IMR-90 (cell line): ENCODE measurements around the gene WDR48. TPM values are rescaled to one million over a fixed set of nuclear protein-coding genes. Genes with fewer than 3 reads are reported as not detected.

Experiments used
- ATAC-seq: fragments of 200-7000 bp; cut with Tn5 transposase; 2 replicates; pipeline ENCODE4 v1.9.1; 2020; ENCODE audit warnings: low read depth, mild to moderate bottlenecking, moderate library complexity
- BruUV-seq: library from RNA; stranded (reverse); fragments of 400-500 nt; replicated peaks from 2 replicates; lab custom pipeline; 2021; lab: Mats Ljungman, UMichigan
- CTCF ChIA-PET: fragments of 300-600 bp; formaldehyde crosslinking; extraction: SDS; loops from one replicate; lab custom pipeline; 2021; ENCODE audit warnings: antibody characterized with exemption; lab: Yijun Ruan, JAX
- POLR2A ChIA-PET: fragments of 300-600 bp; sonication (Branson Sonifier 250); formaldehyde crosslinking; loops from one replicate; lab custom pipeline; 2022; ENCODE audit warnings: antibody characterized with exemption; ENCODE audit not compliant: unreplicated experiment; lab: Charles Lee
- DNase-seq: peaks from one replicate; pipeline ENCODE4 v3.0.0; 2013
- H2AFZ ChIP-seq: replicated peaks from 2 replicates; pipeline ENCODE3; 2013; ENCODE audit warnings: low read length, mild to moderate bottlenecking; ENCODE audit not compliant: poor library complexity
- H2AK5ac ChIP-seq: 2 replicates; pipeline ENCODE4 v1.6.1; 2013; ENCODE audit warnings: low read depth, low read length, inconsistent platforms
- H2AK9ac ChIP-seq: replicated peaks from 2 replicates; pipeline ENCODE3; 2013; ENCODE audit warnings: mild to moderate bottlenecking, low read depth, low read length, moderate library complexity; ENCODE audit not compliant: poor library complexity
- H2BK120ac ChIP-seq: 2 replicates; pipeline ENCODE4 v1.6.1; 2013; ENCODE audit warnings: low read depth, low read length, inconsistent platforms
- H2BK15ac ChIP-seq: 3 replicates; pipeline ENCODE4 v1.6.1; 2013; ENCODE audit warnings: low read depth, low read length, inconsistent platforms
- H2BK20ac ChIP-seq: 2 replicates; pipeline ENCODE4 v1.6.1; 2013; ENCODE audit warnings: low read depth, mild to moderate bottlenecking, inconsistent platforms, low read length, moderate library complexity
- H2BK5ac ChIP-seq: 2 replicates; pipeline ENCODE4 v1.6.1; 2013; ENCODE audit warnings: mild to moderate bottlenecking, low read depth, low read length, inconsistent platforms; ENCODE audit not compliant: poor library complexity, severe bottlenecking
- H3K14ac ChIP-seq: replicated peaks from 2 replicates; pipeline ENCODE4 v1.6.1; 2013; ENCODE audit warnings: low read depth, low read length, inconsistent platforms
- H3K18ac ChIP-seq: 2 replicates; pipeline ENCODE4 v1.6.1; 2013; ENCODE audit warnings: low read depth, low read length, control low read depth
- H3K23ac ChIP-seq: 2 replicates; pipeline ENCODE4 v1.6.1; 2013; ENCODE audit warnings: low read depth, low read length, inconsistent platforms
- H3K27ac ChIP-seq: 2 replicates; pipeline ENCODE4 v1.5.1; 2013; ENCODE audit warnings: mild to moderate bottlenecking, control low read depth, low read length; ENCODE audit not compliant: insufficient read depth
- H3K27me3 ChIP-seq: 2 replicates; pipeline ENCODE4 v1.6.1; 2013; ENCODE audit warnings: low read length; ENCODE audit not compliant: control insufficient read depth, insufficient read depth
- H3K36me3 ChIP-seq: 2 replicates; pipeline ENCODE4 v1.6.1; 2013; ENCODE audit warnings: low read length, mixed read lengths; ENCODE audit not compliant: control insufficient read depth, insufficient read depth
- H3K4ac ChIP-seq: 2 replicates; pipeline ENCODE4 v1.6.1; 2013; ENCODE audit warnings: low read depth, low read length, inconsistent platforms
- H3K4me1 ChIP-seq: 2 replicates; pipeline ENCODE4 v1.6.1; 2013; ENCODE audit warnings: low read length, mixed read lengths; ENCODE audit not compliant: control insufficient read depth, insufficient read depth
- H3K4me2 ChIP-seq: 2 replicates; pipeline ENCODE4 v1.6.1; 2013; ENCODE audit warnings: low read depth, mild to moderate bottlenecking, control low read depth, low read length, moderate library complexity
- H3K4me3 ChIP-seq: 2 replicates; pipeline ENCODE4 v1.5.1; 2013; ENCODE audit warnings: low read depth, mild to moderate bottlenecking, control low read depth, low read length, moderate library complexity; ENCODE audit not compliant: insufficient read depth
- H3K56ac ChIP-seq: 2 replicates; pipeline ENCODE4 v1.6.1; 2013; ENCODE audit warnings: low read length, inconsistent platforms; ENCODE audit not compliant: insufficient read depth; ENCODE audit errors: extremely low read depth
- H3K79me1 ChIP-seq, 2 experiments: 2 replicates each; pipeline ENCODE4 v1.6.1; 2013; ENCODE audit warnings: low read length in 2 of 2, inconsistent platforms in 1 of 2, low read depth in 1 of 2
- H3K9ac ChIP-seq: 2 replicates; pipeline ENCODE4 v1.6.1; 2013; ENCODE audit warnings: low read depth, low read length, control low read depth
- H3K9me1 ChIP-seq: 2 replicates; pipeline ENCODE4 v1.6.1; 2013; ENCODE audit warnings: low read length, inconsistent platforms; ENCODE audit not compliant: insufficient read depth
- H3K9me3 ChIP-seq: 2 replicates; pipeline ENCODE4 v1.6.1; 2013; ENCODE audit warnings: low read length; ENCODE audit not compliant: control insufficient read depth, insufficient read depth
- H4K20me1 ChIP-seq: 2 replicates; pipeline ENCODE4 v1.6.1; 2013; ENCODE audit warnings: low read length, inconsistent platforms; ENCODE audit not compliant: insufficient read depth
- H4K5ac ChIP-seq: 2 replicates; pipeline ENCODE4 v1.6.1; 2013; ENCODE audit warnings: mild to moderate bottlenecking, low read depth, low read length, control low read depth
- H4K8ac ChIP-seq, 2 experiments: 2 replicates each; pipeline ENCODE4 v1.6.1; 2013; ENCODE audit warnings: low read depth in 2 of 2, low read length in 2 of 2, control low read depth in 1 of 2, inconsistent platforms in 1 of 2
- H4K91ac ChIP-seq: 2 replicates; pipeline ENCODE4 v1.6.1; 2013; ENCODE audit warnings: low read depth, low read length, inconsistent platforms; ENCODE audit not compliant: insufficient read depth
- RAD21 ChIP-seq: IDR thresholded peaks from 2 replicates; pipeline ENCODE4 v1.6.1; 2012; ENCODE audit warnings: low read length, improper control_type of control experiment
- RFX5 ChIP-seq: IDR thresholded peaks from 2 replicates; pipeline ENCODE4 v1.8.0; 2012; ENCODE audit warnings: low read depth, mild to moderate bottlenecking, low read length, moderate library complexity
- SMC3 ChIP-seq: fragments of 150-350 bp; IDR thresholded peaks from 2 replicates; pipeline ENCODE4 v1.6.1; 2016; ENCODE audit warnings: low read depth, mild to moderate bottlenecking, antibody characterized with exemption, low read length, moderate library complexity
- USF2 ChIP-seq: fragments of 150-350 bp; IDR thresholded peaks from 2 replicates; pipeline ENCODE4 v1.6.1; 2017; ENCODE audit warnings: mild to moderate bottlenecking, antibody characterized with exemption, low read length, low read depth
- WGBS, 2 experiments: methylation state at CpG; one replicate each; pipeline versions ENCODE4 v1.1.5 to v1.1.7; 2013; ENCODE audit warnings: missing lambda C conversion rate in 2 of 2; ENCODE audit not compliant: insufficient read length in 1 of 2; ENCODE audit errors: extremely low coverage in 2 of 2; 5-methylcytosine and 5-hydroxymethylcytosine counted together
- dilution Hi-C: fragments of 300-500 bp; cut with HindIII; formaldehyde crosslinking; loops from one replicate; pipeline ENCODE4 v1.14.3; 2018; ENCODE audit warnings: low sequenced_read_pairs; ENCODE audit not compliant: unreplicated experiment
- in situ Hi-C: fragments of 300-500 bp; cut with MboI; formaldehyde crosslinking; loops from 3 replicates; pipeline ENCODE4 v1.14.3; 2019; ENCODE audit warnings: low sequenced_read_pairs, inconsistent platforms, mixed read lengths
- intact Hi-C: fragments of 100-400 bp; cut with micrococcal nuclease; formaldehyde crosslinking; loops from 2 replicates; pipeline ENCODE4 v1.10.0; 2022
- polyA plus RNA-seq, 3 experiments: library from polyadenylated mRNA; depleted of rRNA; stranded (reverse); fragments of >200 nt; gene quantifications; 2 replicates each; pipeline ENCODE4 v1.2.3, GENCODE V29; 2012; ENCODE audit warnings: low replicate concordance in 1 of 3
- total RNA-seq: library from RNA; depleted of rRNA; stranded (reverse); fragments of >200 nt; gene quantifications from 2 replicates; pipeline ENCODE4 v1.2.3, GENCODE V29; 2012

Gene WDR48
- total and polyA plus RNA-seq, 2 of the 4 experiments (the other 2 are of a cell fraction) = 14.4 to 41.2 TPM

- no peak overlapping the region for H2AK9ac ChIP-seq
- TF ChIP-seq USF2 = no peak
- TF ChIP-seq RAD21 = no peak
- no peak for TF ChIP-seq RFX5
- no peak for TF ChIP-seq SMC3
- H4K20me1 ChIP-seq = no peaks in the 10 kb centered on the region
- H3K4me1 ChIP-seq = no peaks in the 10 kb centered on the region
- no peak overlapping the region for H3K56ac ChIP-seq
- H3K9me1 ChIP-seq = no peaks in the 10 kb centered on the region
- no peak overlapping the region for H3K4ac ChIP-seq
- no peak overlapping the region for H3K4me3 ChIP-seq
- no peak overlapping the region for H2AK5ac ChIP-seq
- no peaks in the 10 kb centered on the region for H3K27me3 ChIP-seq
- intact Hi-C loops (no loop called here), dilution Hi-C loops (no loop called here), in situ Hi-C loops (no loop called here)
- no peak overlapping the region for H2BK120ac ChIP-seq
- DNase-seq (no peak), ATAC-seq (no peak)
- 60% methylated on average over 1 of the region's 3 CpGs; no CpG with 5 or more reads in 1 of the 2 experiments for WGBS, 2 experiments
- H3K14ac ChIP-seq = no peak overlapping the region
- BruUV-seq = no TSS peak
- H3K4me2 ChIP-seq = no peak overlapping the region
- no peak overlapping the region for H3K23ac ChIP-seq
- no peak overlapping the region for H3K18ac ChIP-seq
- no peak overlapping the region for H2BK15ac ChIP-seq
- H4K8ac ChIP-seq = no peak overlapping the region
- ChIA-PET CTCF (interaction anchor here (1.3 kb wide), 1 partner anchor 171 kb away, joined by 4 read pairs; no protein-coding TSS in a partner anchor), POLR2A (interaction anchor here (0.8 kb wide), 1 partner anchor 16 kb away, joined by 3 read pairs; no protein-coding TSS in a partner anchor)
- no peak overlapping the region for H4K5ac ChIP-seq
- H2AFZ ChIP-seq = no peak overlapping the region
- H2BK20ac ChIP-seq = no peak overlapping the region
- H3K9ac ChIP-seq = no peak overlapping the region
- H3K79me1 ChIP-seq = no peaks in the 10 kb centered on the region
- no peak overlapping the region for H2BK5ac ChIP-seq
- no peak overlapping the region for H3K27ac ChIP-seq
- H4K91ac ChIP-seq = no peak overlapping the region
- H3K9me3 ChIP-seq = no peaks in the 10 kb centered on the region
- H3K36me3 ChIP-seq = no peaks in the 10 kb centered on the region; the same call in 1 of the 2 replicates
These were observed 66.3 kb downstream of the WDR48 start for GRCh38 chr3:39118079-39118478.
